Measurements from ENCODE around the gene RAB20.
"Not testable (repeated sequence)": the region's sequence is repeated elsewhere in the genome, so short reads cannot be mapped to it uniquely, and the experiment has no call there.

DNA sequence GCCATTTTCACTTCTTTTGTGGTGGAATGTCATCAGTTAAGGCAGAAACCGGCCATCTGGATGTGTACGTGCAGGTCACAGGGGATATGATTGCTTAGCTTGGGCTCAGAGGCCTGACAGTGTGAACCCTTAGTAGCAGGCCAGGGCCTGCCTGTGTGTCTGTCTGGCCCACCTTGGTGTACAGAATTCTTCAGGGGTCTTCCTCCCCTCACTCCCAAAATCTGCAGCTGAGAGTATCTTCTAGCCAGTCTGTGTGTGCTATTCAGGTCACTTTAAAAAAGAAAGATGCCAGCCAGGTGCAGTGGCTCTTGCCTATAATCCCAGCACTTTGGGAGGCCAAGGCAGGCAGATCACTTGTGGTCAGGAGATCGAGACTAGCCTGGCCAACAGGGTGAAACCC lies 74.6 kb downstream of the RAB20 start:
- TF ChIP-seq ARNT, ELF4, SUZ12, FOXK2 (IDR thresholded peaks at IDR 0.05): not testable (repeated sequence)
